Uterus (tissue), 4 donors: Measurements from ENCODE around the gene RNF113B. TPM values are rescaled to one million over a fixed set of nuclear protein-coding genes. Genes with fewer than 3 reads are reported as not detected.

ENCODE experiments used
- DNase-seq, 2 donors: peaks; one replicate each; pipeline ENCODE4 v3.0.0-alpha.2; 2019 to 2020
- H3K27ac ChIP-seq, 2 donors: fragments of 200-600 bp; sonication (generic); 1 replicate in 1 of 2; 2 replicates in 1 of 2; pipeline ENCODE4 v1.5.1; 2016 to 2018
- H3K27me3 ChIP-seq, 2 donors: fragments of 200-600 bp; sonication (generic); one replicate each; pipeline ENCODE4 v1.5.1; 2018 to 2019; ENCODE audit warnings: control low read depth in 1 of 2
- H3K36me3 ChIP-seq, 2 donors: fragments of 200-600 bp; sonication (generic); one replicate each; pipeline ENCODE4 v1.5.1; 2019; ENCODE audit warnings: control low read depth in 1 of 2
- H3K4me1 ChIP-seq, 2 donors: fragments of 200-600 bp; sonication (generic); one replicate each; pipeline ENCODE4 v1.5.1; 2018 to 2019; ENCODE audit warnings: control low read depth in 1 of 2
- H3K4me3 ChIP-seq, 2 donors: fragments of 200-600 bp; sonication (generic); 1 replicate in 1 of 2; 2 replicates in 1 of 2; pipeline ENCODE4 v1.5.1; 2018 to 2019; ENCODE audit warnings: mild to moderate bottlenecking in 1 of 2
- H3K9me3 ChIP-seq, 2 donors: fragments of 200-600 bp; sonication (generic); one replicate each; pipeline ENCODE4 v1.5.1; 2019; ENCODE audit warnings: control low read depth in 1 of 2
- CTCF ChIP-seq, 4 experiments: fragments of 200-600 bp in 2 of 4; fragments of 450-650 bp in 2 of 4; sonication (generic) in 2 of 4; IDR thresholded peaks; one replicate each; pipeline ENCODE4 v1.5.1; 2016 to 2019; ENCODE audit warnings: antibody characterized with exemption in 4 of 4, mild to moderate bottlenecking in 2 of 4, moderate library complexity in 1 of 4
- POLR2A ChIP-seq, 2 donors: fragments of 450-650 bp; IDR thresholded peaks; one replicate each; pipeline ENCODE4 v1.6.1; 2016; ENCODE audit warnings: antibody characterized with exemption in 2 of 2, mild to moderate bottlenecking in 1 of 2, moderate library complexity in 1 of 2
- intact Hi-C: fragments of 100-400 bp; cut with DNase I; formaldehyde crosslinking; loops from one replicate; pipeline ENCODE4 v1.15.1; 2023; ENCODE audit warnings: low total_unique reads
- total RNA-seq, 4 donors: library from RNA; depleted of rRNA in 3 of 4; stranded (reverse); fragments of >200 nt in 3 of 4; gene quantifications; one replicate each; pipeline versions ENCODE4 v1.1.0 to v1.2.4, GENCODE V29; 2014 to 2023
- donor health status: DM: yes; HTN: yes; CAD: no.

Gene RNF113B
- total RNA-seq, 4 donors from 2014 or later: not detected

- TF ChIP-seq CTCF (IDR thresholded peaks at IDR 0.05): no peak
- no peak for TF ChIP-seq POLR2A (IDR thresholded peaks at IDR 0.05)
- Histone ChIP-seq H3K4me1 (peaks cover 0 to 19% of the 10 kb centered on the region in 2 donors), H3K27ac (no peak overlapping the region), H3K9me3 (no peaks in the 10 kb centered on the region), H3K36me3 (no peaks in the 10 kb centered on the region), H3K4me3 (no peak overlapping the region), H3K27me3 (no peaks in the 10 kb centered on the region)
- DNase-seq: no peak
- intact Hi-C loops: no loop called here
Measured at GRCh38 chr13:98217597-98217996, 40.5 kb upstream of the RNF113B start.

GRCh38 chr13:98216711-98217285 lies 39.7 kb upstream of the RNF113B start:
- Histone ChIP-seq H3K9me3 (no peaks in the 10 kb centered on the region), H3K27me3 (no peaks in the 10 kb centered on the region), H3K4me1 (peaks cover 0 to 19% of the 10 kb centered on the region in 2 donors), H3K27ac (no peak overlapping the region), H3K4me3 (no peak overlapping the region), H3K36me3 (no peaks in the 10 kb centered on the region)
- DNase-seq: no peak
- TF ChIP-seq POLR2A (IDR thresholded peaks at IDR 0.05) (no peak), CTCF (IDR thresholded peaks at IDR 0.05) (no peak)
- intact Hi-C loops: no loop called here

- DNase-seq: peak in 1 of 2 donors; percentile 32
- no peaks in the 10 kb centered on the region for H3K27me3 ChIP-seq
- H3K36me3 ChIP-seq: no peaks in the 10 kb centered on the region
- no peaks in the 10 kb centered on the region for H3K9me3 ChIP-seq
- intact Hi-C loops: no loop called here
- no peak overlapping the region for H3K4me3 ChIP-seq
- H3K4me1 ChIP-seq: peaks cover 0 to 19% of the 10 kb centered on the region in 2 donors
- TF ChIP-seq POLR2A (IDR thresholded peaks at IDR 0.05) (no peak), CTCF (IDR thresholded peaks at IDR 0.05) (no peak)
- H3K27ac ChIP-seq: no peak overlapping the region
Measured at GRCh38 chr13:98216135-98216565, 39.1 kb upstream of the RNF113B start.

GRCh38 chr13:98215508-98215907 lies 38.4 kb upstream of the RNF113B start:
- no peak overlapping the region for H3K27ac ChIP-seq
- intact Hi-C loops: no loop called here
- no peak for DNase-seq

More at GRCh38 chr13:98215508-98215907, 38.4 kb upstream of the RNF113B start:
- Histone ChIP-seq H3K4me1 (peaks cover 0 to 19% of the 10 kb centered on the region in 2 donors), H3K4me3 (no peak overlapping the region), H3K9me3 (no peaks in the 10 kb centered on the region), H3K36me3 (no peaks in the 10 kb centered on the region), H3K27me3 (no peaks in the 10 kb centered on the region)
- no peak for TF ChIP-seq CTCF (IDR thresholded peaks at IDR 0.05)
- no peak for TF ChIP-seq POLR2A (IDR thresholded peaks at IDR 0.05)
